ENCODE results near the gene SPG7. TPM values are rescaled to one million over a fixed set of nuclear protein-coding genes. Genes with fewer than 3 reads are reported as not detected.

SPG7 gene
- total RNA-seq, 4 donors from 2014 or later = 102 to 178 (median 127) TPM

GRCh38 chr16:89572073-89572484, 63.9 kb downstream of the SPG7 start:
- TF ChIP-seq EP300 (IDR thresholded peaks at IDR 0.05) = no peak
- TF ChIP-seq CTCF (IDR thresholded peaks at IDR 0.05) = no peak
- TF ChIP-seq POLR2A (IDR thresholded peaks at IDR 0.05) = no peak
- Histone ChIP-seq H3K4me1 (peaks cover 0 to 23% (median 12%) of the 10 kb centered on the region in 4 donors), H3K4me3 (no peak overlapping the region), H3K36me3 (peaks cover 0 to 5% (median 0%) of the 10 kb centered on the region in 3 donors), H3K9me3 (no peaks in the 10 kb centered on the region), H3K27ac (no peak overlapping the region), H3K27me3 (peaks cover 0 to 75% of the 10 kb centered on the region in 2 donors)
- no peak for DNase-seq (ENCODE audit: low spot score in 2 of 2)
- WGBS, 2 donors = 83 to 90% methylated on average over 14 of the region's 14 CpGs

GRCh38 chr16:89572485-89573205, 64.4 kb downstream of the SPG7 start:
- H3K4me3 ChIP-seq = no peak overlapping the region
- no peak for TF ChIP-seq POLR2A (IDR thresholded peaks at IDR 0.05)
- no peak for TF ChIP-seq CTCF (IDR thresholded peaks at IDR 0.05)
- TF ChIP-seq EP300 (IDR thresholded peaks at IDR 0.05) = no peak
- H3K4me1 ChIP-seq = peaks cover 0 to 23% (median 12%) of the 10 kb centered on the region in 4 donors
- WGBS, 2 donors = 73 to 76% methylated on average over 15 to 19 of the region's 19 CpGs
- H3K27ac ChIP-seq = no peak overlapping the region
- peaks cover 0 to under 1% (median 0%) of the 10 kb centered on the region in 3 donors for H3K36me3 ChIP-seq
- H3K9me3 ChIP-seq = no peaks in the 10 kb centered on the region
- H3K27me3 ChIP-seq = peaks cover 0 to 81% of the 10 kb centered on the region in 2 donors
- DNase-seq (ENCODE audit: low spot score in 2 of 2) = no peak

- H3K27ac ChIP-seq = no peak overlapping the region
- no peaks in the 10 kb centered on the region for H3K36me3 ChIP-seq
- no peak for TF ChIP-seq CTCF (IDR thresholded peaks at IDR 0.05)
- no peak for TF ChIP-seq POLR2A (IDR thresholded peaks at IDR 0.05)
- TF ChIP-seq EP300 (IDR thresholded peaks at IDR 0.05) = no peak
- H3K9me3 ChIP-seq = no peaks in the 10 kb centered on the region
- peaks cover 0 to 23% (median 12%) of the 10 kb centered on the region in 4 donors for H3K4me1 ChIP-seq
- peak overlapping the region in 1 of 4 donors; percentile 34 for H3K4me3 ChIP-seq
- peaks cover 0 to 78% of the 10 kb centered on the region in 2 donors for H3K27me3 ChIP-seq
- no peak for DNase-seq (ENCODE audit: low spot score in 2 of 2)
- WGBS, 2 donors = 60 to 68% methylated on average over 28 to 29 of the region's 31 CpGs
Measured at GRCh38 chr16:89573826-89574680, 65.8 kb downstream of the SPG7 start.

GRCh38 chr16:89574681-89575246, 66.6 kb downstream of the SPG7 start:
- 1 to 3% methylated on average over 28 to 29 of the region's 55 CpGs for WGBS, 2 donors
- no peak for DNase-seq (ENCODE audit: low spot score in 2 of 2)

More at GRCh38 chr16:89574681-89575246, 66.6 kb downstream of the SPG7 start:
- Histone ChIP-seq H3K27ac (no peak overlapping the region), H3K27me3 (peaks cover 0 to 71% of the 10 kb centered on the region in 2 donors), H3K36me3 (no peaks in the 10 kb centered on the region), H3K9me3 (no peaks in the 10 kb centered on the region), H3K4me1 (peaks cover 0 to 23% (median 12%) of the 10 kb centered on the region in 4 donors), H3K4me3 (peak overlapping the region in 2 of 4 donors; percentile 29 to 34)
- TF ChIP-seq POLR2A (IDR thresholded peaks at IDR 0.05) = no peak
- TF ChIP-seq CTCF (IDR thresholded peaks at IDR 0.05) = peak; percentile 27 to 60 (median 46)
